A673 (cell line): ENCODE measurements around the gene HPX. TPM values are rescaled to one million over a fixed set of nuclear protein-coding genes. Genes with fewer than 3 reads are reported as not detected.

Source experiments
- BruUV-seq: library from RNA; stranded (reverse); fragments of 400-500 nt; replicated peaks from 2 replicates; lab custom pipeline; 2021; lab: Mats Ljungman, UMichigan
- CTCF ChIA-PET: fragments of 300-600 bp; sonication (Branson Sonifier 250); formaldehyde crosslinking; loops from one replicate; lab custom pipeline; 2022; ENCODE audit warnings: antibody characterized with exemption; lab: Charles Lee
- POLR2A ChIA-PET: fragments of 300-600 bp; sonication (Branson Sonifier 250); formaldehyde crosslinking; loops from one replicate; lab custom pipeline; 2022; ENCODE audit warnings: antibody characterized with exemption; ENCODE audit not compliant: low non-redundant PET; lab: Charles Lee
- DNase-seq: peaks from one replicate; pipeline ENCODE4 v3.0.0-alpha.2; 2015; ENCODE audit warnings: low spot score
- H3K27ac ChIP-seq: fragments of 200-600 bp; sonication (generic); 2 replicates; pipeline ENCODE4 v1.5.1; 2016; ENCODE audit warnings: mixed run types, low read depth, mild to moderate bottlenecking, mixed read lengths, antibody characterized with exemption, low read length; ENCODE audit not compliant: poor library complexity, severe bottlenecking
- H3K27me3 ChIP-seq: fragments of 200-600 bp; sonication (generic); replicated peaks from 2 replicates; pipeline ENCODE4 v1.6.1; 2017; ENCODE audit warnings: mixed run types, low read depth, mild to moderate bottlenecking, mixed read lengths, antibody characterized with exemption, low read length; ENCODE audit not compliant: insufficient read depth, poor library complexity
- H3K36me3 ChIP-seq: fragments of 200-600 bp; sonication (generic); 2 replicates; pipeline ENCODE4 v1.6.1; 2016; ENCODE audit warnings: mixed run types, mild to moderate bottlenecking, mixed read lengths, antibody characterized with exemption, low read length; ENCODE audit not compliant: insufficient read depth, poor library complexity, severe bottlenecking
- H3K4me1 ChIP-seq: fragments of 200-600 bp; sonication (generic); 2 replicates; pipeline ENCODE4 v1.6.1; 2017; ENCODE audit warnings: mixed run types, mild to moderate bottlenecking, mixed read lengths, antibody characterized with exemption, low read length; ENCODE audit not compliant: insufficient read depth, poor library complexity, severe bottlenecking
- H3K4me3 ChIP-seq: fragments of 200-600 bp; sonication (generic); 2 replicates; pipeline ENCODE4 v1.5.1; 2016; ENCODE audit warnings: low read depth, mixed run types, mild to moderate bottlenecking, mixed read lengths, low read length; ENCODE audit not compliant: poor library complexity, severe bottlenecking
- H3K9me3 ChIP-seq: fragments of 200-600 bp; sonication (generic); 2 replicates; pipeline ENCODE4 v1.6.1; 2016; ENCODE audit warnings: mixed run types, low read depth, mild to moderate bottlenecking, mixed read lengths, antibody characterized with exemption, low read length; ENCODE audit not compliant: poor library complexity, severe bottlenecking
- CTCF ChIP-seq: fragments of 300-800, 200-600 bp; sonication (generic); conservative IDR thresholded peaks from 2 replicates; pipeline ENCODE4 v1.5.1; 2017; ENCODE audit warnings: low read depth, mild to moderate bottlenecking, antibody characterized with exemption, low read length, moderate library complexity, mixed read lengths
- EZH2 ChIP-seq: fragments of 200-600 bp; sonication (generic); IDR thresholded peaks from 2 replicates; pipeline ENCODE4 v1.6.1; 2017; ENCODE audit warnings: borderline replicate concordance, low read depth, mild to moderate bottlenecking, mixed read lengths, antibody characterized with exemption, low read length; ENCODE audit not compliant: poor library complexity, severe bottlenecking
- intact Hi-C: fragments of 100-400 bp; cut with micrococcal nuclease; formaldehyde crosslinking; loops from one replicate; pipeline ENCODE4 v1.10.0; 2022; ENCODE audit not compliant: unreplicated experiment
- total RNA-seq: library from RNA; stranded (reverse); gene quantifications from 2 replicates; pipeline ENCODE4 v1.2.3, GENCODE V29; 2021

Gene HPX
- total RNA-seq, 1 experiment from 2014 or later: 4.5 TPM

- no peak overlapping the region for H3K4me3 ChIP-seq
- H3K36me3 ChIP-seq: peaks cover 12% of the 10 kb centered on the region
- no peaks in the 10 kb centered on the region for H3K27me3 ChIP-seq
- H3K9me3 ChIP-seq: no peaks in the 10 kb centered on the region
- BruUV-seq: no TSS peak
- no peak overlapping the region for H3K27ac ChIP-seq
- no peak for DNase-seq
- ChIA-PET CTCF (no interaction called here), POLR2A (no interaction called here)
- TF ChIP-seq EZH2 (no peak), CTCF (no peak)
- intact Hi-C loops: no loop called here
- peaks cover 13% of the 10 kb centered on the region for H3K4me1 ChIP-seq
Measured at GRCh38 chr11:6413791-6414201, 27.0 kb downstream of the HPX start.

- intact Hi-C loops: no loop called here
- BruUV-seq: no TSS peak
- H3K4me1 ChIP-seq: peaks cover 13% of the 10 kb centered on the region
- H3K4me3 ChIP-seq: no peak overlapping the region
- POLR2A ChIA-PET: no interaction called here
- H3K27ac ChIP-seq: no peak overlapping the region
- no peaks in the 10 kb centered on the region for H3K27me3 ChIP-seq
- DNase-seq: no peak
- no peaks in the 10 kb centered on the region for H3K9me3 ChIP-seq
- TF ChIP-seq EZH2 (no peak), CTCF (no peak)
- CTCF ChIA-PET: no interaction called here
- peaks cover 12% of the 10 kb centered on the region for H3K36me3 ChIP-seq
Measured at GRCh38 chr11:6411594-6412031, 29.2 kb downstream of the HPX start.

GRCh38 chr11:6410695-6411430, 29.9 kb downstream of the HPX start:
- no peaks in the 10 kb centered on the region for H3K27me3 ChIP-seq
- intact Hi-C loops: no loop called here
- DNase-seq: no peak
- no TSS peak for BruUV-seq
- ChIA-PET POLR2A (no interaction called here), CTCF (no interaction called here)
- H3K9me3 ChIP-seq: no peaks in the 10 kb centered on the region
- H3K4me1 ChIP-seq: peaks cover 12% of the 10 kb centered on the region
- no peak overlapping the region for H3K4me3 ChIP-seq
- TF ChIP-seq EZH2 (no peak), CTCF (no peak)
- peaks cover 12% of the 10 kb centered on the region for H3K36me3 ChIP-seq
- no peak overlapping the region for H3K27ac ChIP-seq
